HCT116 (cell line): Measurements from ENCODE around the gene ZSCAN5A. TPM values are rescaled to one million over a fixed set of nuclear protein-coding genes. Genes with fewer than 3 reads are reported as not detected.

Experiments used
- ATAC-seq: fragments of 200-7000 bp; cut with Tn5 transposase; 2 replicates; pipeline ENCODE4 v1.9.1; 2020; ENCODE audit warnings: mild to moderate bottlenecking, moderate library complexity
- BruUV-seq: library from RNA; stranded (reverse); fragments of 400-500 nt; replicated peaks from 2 replicates; lab custom pipeline; 2021; lab: Mats Ljungman, UMichigan
- CTCF ChIA-PET: fragments of 300-600 bp; sonication (Branson Sonifier 250); formaldehyde crosslinking; loops from one replicate; lab custom pipeline; 2021; ENCODE audit warnings: antibody characterized with exemption; lab: Charles Lee
- POLR2A ChIA-PET: fragments of 300-600, 350-600 bp; sonication (Branson Sonifier 250); formaldehyde crosslinking; loops from one replicate; lab custom pipeline; 2021; ENCODE audit warnings: antibody characterized with exemption; lab: Charles Lee
- RAD21 ChIA-PET, 2 experiments: fragments of 300-600 bp; sonication (Branson Sonifier 250); formaldehyde crosslinking; loops; one replicate each; lab custom pipeline; 2023; ENCODE audit warnings: low total read pairs in 2 of 2; ENCODE audit not compliant: uncharacterized antibody in 2 of 2, unreplicated experiment in 2 of 2, low non-redundant PET in 1 of 2; lab: Charles Lee
- DNase-seq: peaks from one replicate; pipeline ENCODE4 v3.0.0-alpha.2; 2010; ENCODE audit warnings: low read depth, low spot score
- H2AFZ ChIP-seq: fragments of 200-600 bp; shearing (Covaris generic), sonication (generic); 2 replicates; pipeline ENCODE4 v1.6.1; 2017; ENCODE audit warnings: low read depth, mixed run types, mixed read lengths, antibody characterized with exemption, low read length; ENCODE audit not compliant: poor library complexity, severe bottlenecking
- H3K27ac ChIP-seq: 2 replicates; pipeline ENCODE4 v1.5.1; 2012; ENCODE audit warnings: low read depth, low read length
- H3K27me3 ChIP-seq: fragments of 200-600 bp; sonication (generic); 2 replicates; pipeline ENCODE4 v1.6.1; 2016; ENCODE audit warnings: mixed run types, low read length, mixed read lengths; ENCODE audit not compliant: insufficient read depth
- H3K36me3 ChIP-seq, 2 experiments: fragments of 200-500 bp in 1 of 2; fragments of 200-600 bp in 1 of 2; sonication (Bioruptor generic) in 1 of 2; sonication (generic) in 1 of 2; 2 replicates each; pipeline versions ENCODE4 v1.5.1 to v1.6.1; 2014 to 2016; ENCODE audit warnings: low read length in 2 of 2, inconsistent platforms in 1 of 2, mixed read lengths in 1 of 2, mixed run types in 1 of 2; ENCODE audit not compliant: insufficient read depth in 2 of 2, control insufficient read depth in 1 of 2
- H3K4me1 ChIP-seq, 2 experiments: fragments of 200-600 bp in 1 of 2; sonication (generic) in 1 of 2; 2 replicates each; pipeline versions ENCODE4 v1.5.1 to v1.6.1; 2012 to 2017; ENCODE audit warnings: low read length in 2 of 2, inconsistent platforms in 1 of 2, mild to moderate bottlenecking in 1 of 2, mixed read lengths in 1 of 2, mixed run types in 1 of 2, moderate library complexity in 1 of 2; ENCODE audit not compliant: insufficient read depth in 2 of 2, control insufficient read depth in 1 of 2
- H3K4me2 ChIP-seq: fragments of 200-600 bp; sonication (generic); 2 replicates; pipeline ENCODE4 v1.6.1; 2017; ENCODE audit warnings: mixed run types, low read length, mixed read lengths
- H3K4me3 ChIP-seq, 2 experiments: fragments of 200-600 bp in 1 of 2; sonication (generic) in 1 of 2; replicated peaks in 1 of 2; 2 replicates each; pipeline ENCODE4 v1.5.1; 2011 to 2016; ENCODE audit warnings: low read length in 2 of 2, control low read depth in 1 of 2, low read depth in 1 of 2, mild to moderate bottlenecking in 1 of 2, mixed read lengths in 1 of 2, mixed run types in 1 of 2
- H3K79me2 ChIP-seq: fragments of 200-600 bp; sonication (generic); 2 replicates; pipeline ENCODE4 v1.6.1; 2017; ENCODE audit warnings: mild to moderate bottlenecking, mixed run types, low read length, moderate library complexity, mixed read lengths; ENCODE audit not compliant: insufficient read depth
- H3K9ac ChIP-seq: fragments of 200-600 bp; sonication (generic); 2 replicates; pipeline ENCODE4 v1.6.1; 2016; ENCODE audit warnings: low read length, mixed read lengths
- H3K9me2 ChIP-seq: fragments of 200-600 bp; sonication (generic), shearing (Covaris generic); 2 replicates; pipeline ENCODE4 v1.6.1; 2017; ENCODE audit warnings: mixed run types, mild to moderate bottlenecking, moderate library complexity; ENCODE audit not compliant: insufficient read depth
- H3K9me3 ChIP-seq, 2 experiments: fragments of 200-500 bp in 1 of 2; fragments of 200-600 bp in 1 of 2; sonication (Bioruptor generic) in 1 of 2; sonication (generic) in 1 of 2; 2 replicates each; pipeline ENCODE4 v1.6.1; 2014 to 2017; ENCODE audit warnings: low read length in 2 of 2, mixed read lengths in 2 of 2, inconsistent platforms in 1 of 2, low read depth in 1 of 2, mild to moderate bottlenecking in 1 of 2, mixed run types in 1 of 2, moderate library complexity in 1 of 2; ENCODE audit not compliant: control insufficient read depth in 1 of 2, insufficient read depth in 1 of 2
- H4K20me1 ChIP-seq: fragments of 200-600 bp; sonication (generic), shearing (Covaris generic); 2 replicates; pipeline ENCODE4 v1.6.1; 2017; ENCODE audit warnings: mixed run types, mild to moderate bottlenecking, moderate library complexity; ENCODE audit not compliant: insufficient read depth
- EGR1 ChIP-seq: IDR thresholded peaks from 2 replicates; pipeline ENCODE4 v1.6.1; 2012; ENCODE audit warnings: low read depth
- EZH2phosphoT487 ChIP-seq: fragments of 200-600 bp; IDR thresholded peaks from 2 replicates; pipeline ENCODE4 v1.6.1; 2018; ENCODE audit warnings: antibody characterized with exemption, borderline replicate concordance
- POLR2A ChIP-seq: IDR thresholded peaks from 2 replicates; pipeline ENCODE4 v1.7.0; 2011; ENCODE audit warnings: borderline replicate concordance; ENCODE audit not compliant: insufficient read depth, insufficient read length; ENCODE audit errors: extremely low read depth
- POLR2AphosphoS5 ChIP-seq: IDR thresholded peaks from 2 replicates; pipeline ENCODE4 v1.6.1; 2011; ENCODE audit warnings: mild to moderate bottlenecking, low read depth, low read length, moderate library complexity
- RAD21 ChIP-seq: IDR thresholded peaks from 2 replicates; pipeline ENCODE4 v1.6.1; 2012; ENCODE audit warnings: low read depth, mild to moderate bottlenecking
- SIN3A ChIP-seq: IDR thresholded peaks from 2 replicates; pipeline ENCODE4 v1.6.1; 2012; ENCODE audit warnings: low read depth
- TCF7L2 ChIP-seq: IDR thresholded peaks from 2 replicates; pipeline ENCODE4 v1.7.0; 2011; ENCODE audit warnings: borderline replicate concordance, inconsistent platforms; ENCODE audit not compliant: insufficient read depth, insufficient read length; ENCODE audit errors: extremely low read depth
- YY1 ChIP-seq: IDR thresholded peaks from 2 replicates; pipeline ENCODE4 v1.6.1; 2011; ENCODE audit warnings: low read length, low read depth, moderate library complexity, mild to moderate bottlenecking; ENCODE audit not compliant: insufficient replicate concordance; ENCODE audit errors: extremely low read depth
- ZNF274 ChIP-seq: fragments of 200-500 bp; sonication (Bioruptor generic); IDR thresholded peaks from 2 replicates; pipeline ENCODE4 v1.6.1; 2014; ENCODE audit warnings: mild to moderate bottlenecking, low read depth, low read length, inconsistent platforms
- intact Hi-C: fragments of 100-400 bp; cut with micrococcal nuclease; formaldehyde crosslinking; loops from 2 replicates; pipeline ENCODE4 v1.10.0; 2022
- total RNA-seq: library from RNA; stranded (reverse); gene quantifications from one replicate; pipeline ENCODE4 v1.2.1, GENCODE V29; 2021; ENCODE audit not compliant: unreplicated experiment
- TF ChIP-seq, protein P1 (sequence below): IDR thresholded peaks from 2 replicates; pipeline ENCODE4 v1.6.1; 2012
- TF ChIP-seq, protein P2 (sequence below): IDR thresholded peaks from 2 replicates; pipeline ENCODE4 v1.6.1; 2011; ENCODE audit warnings: mild to moderate bottlenecking, low read length, moderate library complexity; ENCODE audit not compliant: insufficient replicate concordance; ENCODE audit errors: extremely low read depth
- TF ChIP-seq, protein P3 (sequence below), 3 experiments: fragments of 200-600 bp in 1 of 3; sonication (generic) in 1 of 3; IDR thresholded peaks in 2 of 3; conservative IDR thresholded peaks in 1 of 3; 2 replicates each; pipeline ENCODE4 v1.5.1; 2012 to 2017; ENCODE audit warnings: low read depth in 2 of 3, low read length in 2 of 3, antibody characterized with exemption in 1 of 3, borderline replicate concordance in 1 of 3, control low read depth in 1 of 3, mild to moderate bottlenecking in 1 of 3, mixed read lengths in 1 of 3, mixed run types in 1 of 3, moderate library complexity in 1 of 3; ENCODE audit not compliant: insufficient read depth in 1 of 3

ZSCAN5A gene
- total RNA-seq, 1 experiment from 2014 or later = 9.2 TPM

DNA sequence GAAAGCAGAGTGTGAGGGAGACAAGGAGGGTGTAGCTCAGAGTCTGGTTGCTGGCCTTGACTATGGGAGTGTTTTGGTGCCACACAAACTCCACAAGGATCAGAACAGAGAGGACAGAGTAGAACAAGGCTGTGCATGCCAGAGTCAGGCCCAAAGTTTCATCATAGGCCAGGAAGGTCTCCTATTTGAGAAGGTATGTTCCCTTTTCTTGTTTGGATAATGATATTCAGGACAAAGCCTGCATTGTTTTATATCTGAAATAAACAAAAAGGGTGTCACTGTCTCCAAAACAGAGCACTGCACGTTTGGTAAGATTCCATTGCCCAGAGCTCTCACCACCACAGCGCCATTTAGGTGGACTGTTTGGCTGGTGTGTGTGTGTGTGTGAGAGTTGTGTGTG is 3.1 kb upstream of the ZSCAN5A start:
- intact Hi-C loops = no loop called here
- RAD21 ChIA-PET = no interaction called here
- ATAC-seq (no peak), DNase-seq (no peak)
- POLR2A ChIA-PET = no interaction called here
- CTCF ChIA-PET = interaction anchor here (1.3 to 2.4 kb wide), 3 partner anchors 8 to 31 kb away, joined by 4 to 12 read pairs (median 10); no protein-coding TSS in a partner anchor
- Histone ChIP-seq H3K4me1 (peaks cover 3 to 17% of the 10 kb centered on the region in 2 experiments; a peak in 3 of 4 replicates), H2AFZ (no peak overlapping the region), H3K79me2 (no peaks in the 10 kb centered on the region; the same call in 1 of the 2 replicates), H3K36me3 (no peaks in the 10 kb centered on the region), H3K27ac (no peak overlapping the region), H3K27me3 (no peaks in the 10 kb centered on the region), H3K4me3 (no peak overlapping the region), H3K9ac (no peak overlapping the region), H4K20me1 (no peaks in the 10 kb centered on the region), H3K4me2 (no peak overlapping the region), H3K9me2 (no peaks in the 10 kb centered on the region), H3K9me3 (no peaks in the 10 kb centered on the region)
- BruUV-seq = no TSS peak
- TF ChIP-seq, protein P1, sequence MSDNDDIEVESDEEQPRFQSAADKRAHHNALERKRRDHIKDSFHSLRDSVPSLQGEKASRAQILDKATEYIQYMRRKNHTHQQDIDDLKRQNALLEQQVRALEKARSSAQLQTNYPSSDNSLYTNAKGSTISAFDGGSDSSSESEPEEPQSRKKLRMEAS = no peak
- TF ChIP-seq POLR2A = no peak
- no peak for TF ChIP-seq SIN3A
- TF ChIP-seq, protein P2, sequence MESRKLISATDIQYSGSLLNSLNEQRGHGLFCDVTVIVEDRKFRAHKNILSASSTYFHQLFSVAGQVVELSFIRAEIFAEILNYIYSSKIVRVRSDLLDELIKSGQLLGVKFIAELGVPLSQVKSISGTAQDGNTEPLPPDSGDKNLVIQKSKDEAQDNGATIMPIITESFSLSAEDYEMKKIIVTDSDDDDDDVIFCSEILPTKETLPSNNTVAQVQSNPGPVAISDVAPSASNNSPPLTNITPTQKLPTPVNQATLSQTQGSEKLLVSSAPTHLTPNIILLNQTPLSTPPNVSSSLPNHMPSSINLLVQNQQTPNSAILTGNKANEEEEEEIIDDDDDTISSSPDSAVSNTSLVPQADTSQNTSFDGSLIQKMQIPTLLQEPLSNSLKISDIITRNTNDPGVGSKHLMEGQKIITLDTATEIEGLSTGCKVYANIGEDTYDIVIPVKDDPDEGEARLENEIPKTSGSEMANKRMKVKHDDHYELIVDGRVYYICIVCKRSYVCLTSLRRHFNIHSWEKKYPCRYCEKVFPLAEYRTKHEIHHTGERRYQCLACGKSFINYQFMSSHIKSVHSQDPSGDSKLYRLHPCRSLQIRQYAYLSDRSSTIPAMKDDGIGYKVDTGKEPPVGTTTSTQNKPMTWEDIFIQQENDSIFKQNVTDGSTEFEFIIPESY = no peak
- TF ChIP-seq ZNF274 = no peak
- no peak for TF ChIP-seq RAD21
- TF ChIP-seq YY1 = no peak
- no peak for TF ChIP-seq TCF7L2
- TF ChIP-seq EGR1 = no peak
- TF ChIP-seq, protein P3, sequence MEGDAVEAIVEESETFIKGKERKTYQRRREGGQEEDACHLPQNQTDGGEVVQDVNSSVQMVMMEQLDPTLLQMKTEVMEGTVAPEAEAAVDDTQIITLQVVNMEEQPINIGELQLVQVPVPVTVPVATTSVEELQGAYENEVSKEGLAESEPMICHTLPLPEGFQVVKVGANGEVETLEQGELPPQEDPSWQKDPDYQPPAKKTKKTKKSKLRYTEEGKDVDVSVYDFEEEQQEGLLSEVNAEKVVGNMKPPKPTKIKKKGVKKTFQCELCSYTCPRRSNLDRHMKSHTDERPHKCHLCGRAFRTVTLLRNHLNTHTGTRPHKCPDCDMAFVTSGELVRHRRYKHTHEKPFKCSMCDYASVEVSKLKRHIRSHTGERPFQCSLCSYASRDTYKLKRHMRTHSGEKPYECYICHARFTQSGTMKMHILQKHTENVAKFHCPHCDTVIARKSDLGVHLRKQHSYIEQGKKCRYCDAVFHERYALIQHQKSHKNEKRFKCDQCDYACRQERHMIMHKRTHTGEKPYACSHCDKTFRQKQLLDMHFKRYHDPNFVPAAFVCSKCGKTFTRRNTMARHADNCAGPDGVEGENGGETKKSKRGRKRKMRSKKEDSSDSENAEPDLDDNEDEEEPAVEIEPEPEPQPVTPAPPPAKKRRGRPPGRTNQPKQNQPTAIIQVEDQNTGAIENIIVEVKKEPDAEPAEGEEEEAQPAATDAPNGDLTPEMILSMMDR (IDR thresholded peaks at IDR 0.05 in 2 of 3, conservative IDR thresholded peaks at IDR 0.05 in 1 of 3; ENCODE audit: borderline replicate concordance in 1 of 3, insufficient read depth in 1 of 3, low read depth in 2 of 3, low read length in 2 of 3) = no peak
- no peak for TF ChIP-seq POLR2AphosphoS5
- TF ChIP-seq EZH2phosphoT487 = no peak
